ENCODE data around the gene NKX1-1.
A peak's percentile ranks its signal among the peaks of the same experiment; 100 is the strongest.

DNA sequence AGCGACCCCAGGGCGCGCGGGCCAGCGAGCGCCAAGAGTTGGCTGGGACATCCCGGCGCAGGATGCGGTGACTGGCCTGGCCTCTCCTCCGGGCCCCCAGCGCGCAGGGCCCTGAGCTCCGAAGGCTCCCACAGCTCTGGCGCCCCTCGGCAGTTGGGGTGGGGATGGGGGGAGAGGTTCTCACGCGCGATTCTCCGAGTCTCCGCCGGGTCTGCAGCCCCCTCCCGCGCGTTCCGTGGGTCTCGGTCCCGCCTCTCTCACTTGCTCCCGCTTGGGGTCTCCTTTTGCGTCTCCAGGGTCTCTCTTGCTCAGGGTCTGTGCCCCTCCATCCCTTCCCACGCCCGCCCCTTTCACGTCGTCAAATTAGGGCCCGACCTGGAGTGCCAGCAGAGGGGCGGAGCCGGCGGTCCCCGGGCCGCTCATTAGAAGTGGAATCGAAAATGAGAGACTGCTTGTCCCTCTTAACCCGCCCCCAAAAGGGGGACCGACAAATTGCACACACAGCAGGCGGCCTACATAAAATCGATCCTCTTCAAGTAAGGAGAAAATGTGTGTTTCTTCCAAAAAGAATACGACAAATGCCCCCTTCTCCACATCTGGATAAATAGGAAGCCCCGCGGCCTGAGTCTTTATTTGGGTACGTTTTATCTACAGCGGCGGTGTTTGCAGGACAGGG is 877 bp upstream of the NKX1-1 start:
- TF ChIP-seq YY1 (IDR thresholded peaks at IDR 0.05; ENCODE audit: insufficient read depth, insufficient read length) (no peak), ZNF274 (IDR thresholded peaks at IDR 0.05; ENCODE audit: low read depth, low read length) (no peak), SUZ12 (IDR thresholded peaks at IDR 0.05; ENCODE audit: extremely low read depth, insufficient read depth, insufficient read length) (peak; percentile 46)
